Measurements from ENCODE around the gene C1orf232.

Gene C1orf232

GRCh38 chr1:26168410-26169197, at the start of gene C1orf232:
TSS of gene C1orf232 (minus strand) at chr1:26168963. CDS start at chr1:26168499, 464 bp downstream.
- no peak for DNase-seq

GRCh38 chr1:26215246-26215645, 46.5 kb upstream of the C1orf232 start:
- DNase-seq, result no peak

- no peak for DNase-seq
These were observed 44.7 kb upstream of the C1orf232 start for GRCh38 chr1:26213335-26213905.

- DNase-seq, result no peak
These were observed 44.0 kb upstream of the C1orf232 start for GRCh38 chr1:26212726-26213125.

DNA sequence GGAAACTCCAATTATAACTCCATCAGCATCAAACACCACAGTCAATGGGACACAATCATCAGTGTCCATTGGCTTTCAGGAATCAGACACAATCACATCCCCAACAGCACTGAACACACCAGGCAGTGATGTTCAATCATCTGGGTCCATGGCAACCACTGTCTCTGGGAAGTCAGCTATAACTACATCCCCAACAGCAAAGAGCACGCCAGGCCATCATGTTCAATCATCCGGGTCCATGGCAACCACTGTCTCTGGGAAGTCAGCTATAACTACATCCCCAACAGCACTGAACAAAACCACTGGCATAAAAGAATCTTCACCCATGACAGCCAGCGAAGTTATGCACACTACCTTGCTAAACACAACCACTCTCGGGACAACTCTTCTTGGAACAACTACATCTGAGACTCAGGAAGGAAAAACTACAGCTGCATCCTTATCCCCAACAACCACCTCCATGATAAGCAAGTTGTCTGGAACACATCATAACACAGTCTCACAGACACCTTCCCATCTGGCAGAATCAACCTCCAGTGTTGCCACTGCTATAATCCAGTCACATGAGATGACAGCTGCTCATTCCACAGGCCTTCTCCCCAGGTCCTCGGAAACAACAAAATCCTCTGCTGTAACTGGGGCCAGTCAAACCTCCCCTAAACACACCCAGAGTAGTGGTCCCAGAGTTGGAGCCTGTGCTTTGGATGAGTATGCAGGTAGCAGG, 41.5 kb upstream of the C1orf232 start:
- DNase-seq, result no peak

GRCh38 chr1:26203642-26204318, 35.0 kb upstream of the C1orf232 start:
- no peak for DNase-seq

GRCh38 chr1:26200413-26200812, 31.6 kb upstream of the C1orf232 start:
- DNase-seq, result no peak

GRCh38 chr1:26197813-26198212, 29.1 kb upstream of the C1orf232 start:
- DNase-seq, result no peak

DNA sequence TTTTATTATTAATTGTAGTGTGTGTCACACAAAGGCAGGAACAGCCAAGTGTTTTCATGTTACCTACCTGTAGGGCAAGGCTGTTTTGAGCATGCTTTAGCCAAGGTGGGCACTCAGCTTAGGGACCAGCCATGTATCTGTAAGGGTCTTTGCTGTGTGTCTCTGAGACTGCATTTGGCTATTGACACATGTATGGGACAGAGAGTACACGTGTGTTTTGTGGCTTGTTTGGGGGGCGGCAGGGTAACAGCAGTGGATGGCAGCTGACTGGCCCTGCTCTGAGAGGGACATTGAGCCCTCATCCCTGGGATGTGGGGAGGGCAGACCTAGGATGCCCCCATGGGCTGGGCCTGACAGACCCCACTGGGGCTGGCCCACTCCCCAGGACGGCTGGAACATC, 28.5 kb upstream of the C1orf232 start:
- DNase-seq, result no peak

- DNase-seq, result no peak
These were observed 27.0 kb upstream of the C1orf232 start for GRCh38 chr1:26195805-26196204.

DNA sequence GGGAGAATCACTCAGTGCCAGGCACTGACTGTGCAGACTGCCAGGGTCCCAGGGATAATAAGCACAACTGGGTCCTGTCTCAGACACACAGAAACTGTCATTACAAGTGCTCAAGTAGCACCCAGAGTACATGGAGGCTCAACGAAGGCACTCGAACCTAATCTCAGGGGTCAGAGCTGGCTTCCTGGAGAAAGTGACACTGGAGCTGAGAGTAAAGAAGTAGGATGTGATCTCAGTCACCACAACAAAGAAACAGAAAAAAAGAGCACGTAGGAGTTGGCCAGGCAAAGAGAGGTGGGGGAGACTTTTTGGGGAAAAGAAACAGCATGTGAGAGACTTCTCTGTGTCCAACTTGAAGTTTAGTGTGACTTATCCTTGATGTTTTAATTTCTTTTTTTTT, 23.0 kb upstream of the C1orf232 start:
- DNase-seq, result no peak

- DNase-seq, result no peak
These were observed 21.7 kb upstream of the C1orf232 start, which contains the start of gene CATSPER4 for GRCh38 chr1:26190373-26190987. TSS of gene CATSPER4 (plus strand) at chr1:26190602. CDS start at chr1:26190628, 26 bp downstream.

GRCh38 chr1:26189751-26190275, 21.1 kb upstream of the C1orf232 start:
- no peak for DNase-seq

DNA sequence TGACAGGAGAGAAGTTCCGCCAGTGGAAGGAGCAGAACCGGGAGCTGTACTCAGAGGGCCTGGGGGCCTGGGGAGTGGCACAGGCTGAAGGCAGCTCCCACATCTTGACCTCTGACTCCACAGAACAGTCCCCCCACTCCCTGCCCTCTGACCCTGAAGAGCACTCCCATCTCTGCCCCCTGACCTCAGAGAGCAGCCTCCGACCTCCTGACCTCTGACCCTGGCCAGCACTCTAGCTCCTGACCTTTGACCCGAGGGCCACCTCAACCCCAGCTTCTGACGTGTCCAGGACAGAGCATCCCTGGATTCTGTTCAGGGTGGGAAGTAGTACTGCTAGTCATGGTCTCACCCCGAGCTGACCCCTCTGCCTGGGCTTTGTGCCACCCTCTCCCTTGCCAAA, 20.6 kb upstream of the C1orf232 start:
- no peak for DNase-seq

GRCh38 chr1:26188477-26188876, 19.7 kb upstream of the C1orf232 start:
- no peak for DNase-seq

- DNase-seq, result no peak
These were observed 19.1 kb upstream of the C1orf232 start for GRCh38 chr1:26187882-26188281.

DNA sequence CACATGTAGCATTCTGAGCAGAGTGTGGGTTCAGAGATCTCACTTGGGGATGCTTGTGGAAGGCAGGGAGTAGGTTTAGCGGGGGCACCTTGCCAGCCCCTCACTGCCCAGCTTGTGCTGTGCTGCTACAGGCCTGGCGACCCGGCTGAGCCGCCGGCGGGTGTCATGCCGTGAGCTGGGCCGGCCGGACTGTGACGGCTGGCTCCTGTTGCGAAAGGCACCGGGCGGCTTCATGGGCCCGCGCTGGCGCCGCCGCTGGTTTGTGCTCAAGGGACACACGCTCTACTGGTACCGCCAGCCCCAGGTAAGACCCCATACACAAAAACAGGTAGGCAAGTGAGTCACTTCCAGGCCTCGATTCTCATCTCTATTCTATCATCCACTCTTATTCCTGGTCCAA, 16.1 kb upstream of the C1orf232 start:
- no peak for DNase-seq

DNA sequence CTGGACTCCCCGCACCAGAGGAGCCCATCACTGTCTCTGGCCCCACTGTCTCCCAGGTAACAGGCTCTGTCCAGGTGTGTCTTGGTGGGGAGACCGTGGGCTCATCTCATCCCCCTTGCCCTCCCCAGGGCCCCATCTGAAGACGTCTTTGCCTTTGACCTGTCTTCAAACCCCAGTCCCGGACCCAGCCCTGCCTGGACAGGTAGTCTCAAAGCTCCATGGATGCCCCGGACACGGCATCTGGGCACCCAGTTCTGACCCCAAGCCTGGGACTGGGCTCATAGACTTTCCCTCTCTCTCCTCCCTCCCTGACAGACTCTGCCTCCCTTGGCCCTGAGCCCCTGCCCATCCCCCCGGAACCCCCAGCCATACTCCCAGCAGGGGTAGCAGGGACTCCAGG, 15.3 kb upstream of the C1orf232 start:
- no peak for DNase-seq

DNA sequence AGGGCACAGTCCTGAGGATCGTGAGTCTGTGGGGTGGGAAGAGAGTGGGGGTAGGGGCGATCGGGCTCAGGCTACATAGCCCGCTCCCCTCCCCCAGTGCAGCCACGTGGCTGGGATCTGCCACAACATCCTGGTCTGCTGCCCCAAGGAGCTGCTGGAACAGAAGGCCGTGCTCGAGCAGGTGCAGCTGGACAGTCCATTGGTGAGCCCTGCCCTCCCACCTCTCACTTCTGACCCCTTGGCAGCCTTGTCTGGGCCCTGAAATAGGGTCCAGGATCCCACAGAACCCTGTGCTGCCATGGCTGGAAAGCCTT, 13.6 kb upstream of the C1orf232 start:
- DNase-seq, result no peak

GRCh38 chr1:26181586-26182382, 13.0 kb upstream of the C1orf232 start:
- no peak for DNase-seq

GRCh38 chr1:26180010-26180506, 11.3 kb upstream of the C1orf232 start:
- DNase-seq, result no peak

DNA sequence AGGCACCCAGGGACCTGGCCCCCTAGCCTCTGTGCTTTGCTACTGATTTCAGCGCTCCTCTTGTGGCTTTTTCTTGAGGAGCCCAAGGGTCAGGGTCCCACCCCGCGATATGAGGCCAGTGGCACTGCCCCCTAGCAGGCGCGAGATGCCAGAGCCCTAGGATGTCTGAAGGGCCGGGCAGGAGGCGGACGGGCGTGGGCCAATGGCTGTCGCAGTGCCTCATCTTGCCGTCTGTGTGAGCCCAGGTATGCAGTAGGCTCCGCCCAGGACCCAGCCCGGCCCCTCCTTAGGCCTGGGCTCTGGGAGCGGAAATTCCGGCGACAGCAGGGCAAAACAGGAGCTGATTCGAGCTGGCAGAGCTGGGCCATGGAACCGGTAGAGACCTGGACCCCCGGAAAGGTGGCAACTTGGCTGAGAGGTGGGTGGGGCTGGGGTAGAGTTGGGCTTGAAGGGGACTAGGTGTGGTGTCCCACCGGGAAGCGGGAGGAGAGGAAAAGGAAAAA, 8.5 kb upstream of the C1orf232 start, which contains the start of gene CNKSR1:
CNKSR1 (plus strand) TSS at position 310 of the 503 bp plus-strand sequence; CDS start at position 367, 57 bp downstream.
- DNase-seq, result no peak
